GM19455 (cell line): Measurements from ENCODE around the gene TCF7L1.
"Not testable (repeated sequence)": the region's sequence is repeated elsewhere in the genome, so short reads cannot be mapped to it uniquely, and the experiment has no call there.

Source experiments
- ATAC-seq: cut with Tn5 transposase; IDR thresholded peaks from one replicate; pipeline ENCODE4 v1.9.1; 2021; ENCODE audit not compliant: unreplicated experiment

Gene TCF7L1, protein sequence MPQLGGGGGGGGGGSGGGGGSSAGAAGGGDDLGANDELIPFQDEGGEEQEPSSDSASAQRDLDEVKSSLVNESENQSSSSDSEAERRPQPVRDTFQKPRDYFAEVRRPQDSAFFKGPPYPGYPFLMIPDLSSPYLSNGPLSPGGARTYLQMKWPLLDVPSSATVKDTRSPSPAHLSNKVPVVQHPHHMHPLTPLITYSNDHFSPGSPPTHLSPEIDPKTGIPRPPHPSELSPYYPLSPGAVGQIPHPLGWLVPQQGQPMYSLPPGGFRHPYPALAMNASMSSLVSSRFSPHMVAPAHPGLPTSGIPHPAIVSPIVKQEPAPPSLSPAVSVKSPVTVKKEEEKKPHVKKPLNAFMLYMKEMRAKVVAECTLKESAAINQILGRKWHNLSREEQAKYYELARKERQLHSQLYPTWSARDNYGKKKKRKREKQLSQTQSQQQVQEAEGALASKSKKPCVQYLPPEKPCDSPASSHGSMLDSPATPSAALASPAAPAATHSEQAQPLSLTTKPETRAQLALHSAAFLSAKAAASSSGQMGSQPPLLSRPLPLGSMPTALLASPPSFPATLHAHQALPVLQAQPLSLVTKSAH

DNA sequence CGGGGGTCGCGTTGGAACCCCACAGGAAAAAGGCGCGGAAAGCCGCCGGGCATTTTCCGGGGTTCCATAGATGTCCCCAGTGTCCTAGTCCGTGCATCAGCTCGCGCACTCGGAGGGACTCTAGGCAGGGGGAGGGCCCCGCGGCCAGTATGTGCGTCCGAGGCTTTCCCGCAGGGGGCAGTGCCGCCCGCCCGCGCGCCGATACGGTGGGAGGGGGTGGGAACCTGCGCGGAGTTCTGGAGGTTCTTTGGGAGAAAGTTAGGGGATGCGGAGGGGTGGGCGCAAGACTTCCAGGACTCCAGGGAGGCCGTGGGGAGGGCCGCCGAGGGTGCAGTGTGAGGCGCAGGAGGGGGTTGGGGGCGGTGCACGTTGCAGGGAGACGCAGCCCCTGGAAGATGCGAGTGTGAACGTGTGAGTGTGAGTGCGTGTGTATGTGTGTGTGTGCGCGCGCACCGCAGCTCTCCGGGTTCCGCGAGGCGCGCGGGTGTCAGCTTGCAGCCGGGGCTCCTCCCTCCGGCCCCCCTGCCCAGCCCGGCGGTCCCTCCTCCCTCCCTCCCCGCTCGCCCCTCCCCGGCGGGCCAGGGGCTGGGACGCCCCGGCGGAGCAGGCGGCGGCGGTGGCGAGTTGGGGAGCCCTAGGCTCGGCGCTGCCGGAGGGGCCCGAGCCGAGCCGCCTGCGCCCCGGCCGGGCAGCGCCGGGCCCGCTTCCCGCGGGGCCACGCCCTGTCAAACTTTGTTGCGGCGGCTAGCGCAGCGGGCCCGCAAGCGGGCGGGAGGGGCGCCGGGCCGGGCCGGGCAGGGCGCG lies at the start of gene TCF7L1:
TSS of gene TCF7L1 (plus strand) at position 559 of the 804 bp plus-strand sequence. CDS start 293 bp downstream, outside the sequence.
- ATAC-seq: no peak

DNA sequence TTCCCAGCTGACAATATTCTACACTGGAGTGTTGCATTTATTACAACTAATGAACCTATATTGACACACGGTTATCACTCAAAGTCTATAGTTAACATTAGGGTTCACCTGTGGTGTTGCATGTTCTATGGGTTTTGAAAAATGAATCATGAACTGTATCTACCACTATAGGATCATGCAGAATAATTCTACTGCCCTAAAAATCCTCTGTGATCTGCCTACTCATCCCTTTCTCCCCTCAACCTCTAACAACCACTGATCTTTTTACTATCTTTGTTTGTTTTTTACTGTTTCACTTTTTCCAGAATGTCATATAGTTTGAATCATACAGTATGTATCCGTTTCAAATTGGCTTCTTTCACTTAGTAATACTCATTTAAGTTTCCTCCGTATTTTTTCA lies 47.6 kb upstream of the TCF7L1 start:
- ATAC-seq: no peak

DNA sequence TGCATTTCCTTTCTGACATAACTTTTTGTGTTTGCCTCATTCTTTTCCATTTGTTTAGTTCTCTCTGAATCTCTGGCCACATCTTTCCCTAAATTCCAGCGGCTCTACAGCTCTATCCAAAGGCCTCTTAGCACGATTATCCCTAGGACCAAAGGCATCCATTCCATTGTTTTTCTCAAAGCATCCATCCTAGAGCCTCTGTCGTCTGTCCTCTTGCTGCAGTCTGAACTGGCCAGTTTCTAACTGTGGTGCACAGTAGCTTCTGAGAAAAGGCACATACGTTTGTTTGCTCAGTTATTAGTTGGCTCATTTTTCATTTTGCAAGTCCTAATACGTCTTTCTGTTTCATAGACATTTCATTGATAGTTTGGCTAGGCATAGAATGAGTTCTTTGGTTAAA lies 45.7 kb upstream of the TCF7L1 start:
- ATAC-seq: no peak

DNA sequence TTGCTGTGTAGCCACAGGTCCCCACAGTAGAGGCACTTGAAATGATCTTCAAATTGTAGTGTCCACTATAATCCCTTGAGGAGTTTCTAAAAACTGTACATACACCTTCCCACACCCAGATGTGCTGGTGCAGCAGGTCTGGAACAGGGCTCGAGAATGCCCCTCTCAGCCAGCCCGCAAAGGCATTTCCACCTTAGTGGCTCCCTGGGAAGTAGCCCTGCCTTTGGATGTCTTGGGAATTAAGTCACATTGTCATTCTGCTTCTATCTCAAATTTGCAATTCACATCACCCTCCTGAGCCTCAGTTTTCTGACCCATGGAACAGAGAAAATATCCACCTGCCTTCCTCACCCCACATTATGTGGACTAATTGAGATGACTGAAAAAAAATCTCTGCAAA lies 44.3 kb upstream of the TCF7L1 start:
- ATAC-seq: no peak

DNA sequence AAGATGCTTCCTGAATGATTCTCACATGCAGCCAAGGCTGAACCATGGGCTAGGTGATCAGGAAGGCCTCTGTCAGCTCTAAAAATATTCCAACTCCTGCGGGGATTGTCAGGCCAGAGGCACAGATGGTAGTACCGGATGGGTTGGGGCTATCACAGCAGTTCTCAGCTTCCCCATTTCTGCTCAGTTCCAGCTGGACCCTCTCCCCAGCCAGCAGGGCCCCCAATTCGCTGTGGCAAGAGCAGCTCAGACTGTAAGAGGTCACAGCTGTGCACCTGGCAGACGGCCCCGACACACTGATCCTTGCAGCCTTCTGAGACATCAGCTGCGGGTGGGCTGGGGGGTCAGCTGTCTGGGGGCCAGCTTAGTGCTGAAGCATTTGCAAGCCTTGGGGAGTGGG lies 43.6 kb upstream of the TCF7L1 start:
- no peak for ATAC-seq

DNA sequence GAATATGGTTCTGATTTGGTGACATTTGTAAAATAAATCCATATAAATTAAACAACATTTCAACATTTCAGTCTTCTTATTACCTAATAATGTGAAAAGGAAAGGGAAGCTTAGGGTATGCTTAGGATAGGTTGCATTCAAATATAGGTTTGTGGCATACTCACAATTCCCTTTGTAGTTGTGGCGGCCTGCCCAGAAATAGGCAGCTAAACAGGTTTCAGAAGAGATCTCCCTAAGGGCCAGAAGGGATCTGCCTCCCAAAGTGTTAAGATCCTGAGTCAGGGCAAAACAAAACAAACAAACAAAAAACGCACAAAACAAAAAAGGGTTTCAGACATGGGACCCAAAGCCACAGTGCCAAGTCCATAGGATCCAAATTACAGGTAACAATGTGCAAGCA lies 41.4 kb upstream of the TCF7L1 start:
- no peak for ATAC-seq

DNA sequence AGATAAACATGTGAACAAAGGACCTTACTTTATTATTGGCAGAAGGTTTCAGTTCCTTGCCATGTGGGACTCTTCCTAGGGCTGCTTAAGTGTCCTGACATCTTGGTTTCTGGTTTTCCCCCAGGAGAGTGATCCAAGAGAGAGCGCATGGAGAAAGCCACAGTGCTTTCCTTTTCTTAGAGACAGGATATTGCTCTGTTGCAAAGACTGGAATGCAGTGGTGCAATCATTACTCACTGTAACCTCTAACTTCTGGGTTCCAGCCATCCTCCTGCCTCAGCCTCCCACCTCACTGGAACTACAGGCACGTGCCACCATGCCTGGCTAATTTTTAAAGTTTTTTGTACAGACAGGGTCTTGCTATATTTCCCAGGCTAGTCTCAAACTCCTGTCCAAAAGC lies 38.1 kb upstream of the TCF7L1 start:
- ATAC-seq: no peak

DNA sequence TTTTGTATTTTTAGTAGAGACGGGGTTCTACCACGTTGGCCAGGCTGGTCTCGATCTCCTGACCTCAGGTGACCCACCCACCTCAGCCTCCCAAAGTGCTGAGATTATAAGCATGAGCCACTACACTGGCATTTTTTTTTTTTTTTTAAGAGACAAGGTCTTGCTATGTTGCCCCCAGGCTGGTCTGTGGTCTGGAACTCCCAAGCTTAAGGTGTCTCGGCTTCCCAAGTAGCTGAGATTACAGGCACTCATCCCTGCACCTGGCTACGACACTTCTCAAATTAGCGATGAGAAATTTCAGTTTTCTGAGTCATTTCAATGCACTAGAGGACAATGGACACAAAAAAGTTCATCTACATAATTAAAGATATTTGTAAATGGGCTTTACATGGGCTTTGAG lies 36.6 kb upstream of the TCF7L1 start:
- ATAC-seq: no peak

DNA sequence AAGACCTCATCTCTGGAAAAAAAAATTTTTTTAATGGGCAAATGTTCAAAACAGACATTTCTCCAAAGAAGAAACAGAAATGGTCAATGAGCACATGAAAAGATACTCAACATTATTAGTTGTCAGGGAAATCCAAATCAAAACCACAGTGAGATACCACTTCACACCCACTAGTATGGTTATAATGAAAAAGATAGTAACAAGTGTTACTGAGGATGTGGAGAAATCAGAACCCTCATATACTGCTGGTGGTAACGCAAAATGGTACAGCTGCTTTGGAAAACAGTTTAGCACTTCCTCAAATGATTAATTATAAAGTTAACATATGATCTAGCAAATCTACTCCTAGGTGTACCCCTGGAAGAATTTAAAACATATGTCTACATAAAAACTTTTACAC lies 29.0 kb upstream of the TCF7L1 start:
- no peak for ATAC-seq

DNA sequence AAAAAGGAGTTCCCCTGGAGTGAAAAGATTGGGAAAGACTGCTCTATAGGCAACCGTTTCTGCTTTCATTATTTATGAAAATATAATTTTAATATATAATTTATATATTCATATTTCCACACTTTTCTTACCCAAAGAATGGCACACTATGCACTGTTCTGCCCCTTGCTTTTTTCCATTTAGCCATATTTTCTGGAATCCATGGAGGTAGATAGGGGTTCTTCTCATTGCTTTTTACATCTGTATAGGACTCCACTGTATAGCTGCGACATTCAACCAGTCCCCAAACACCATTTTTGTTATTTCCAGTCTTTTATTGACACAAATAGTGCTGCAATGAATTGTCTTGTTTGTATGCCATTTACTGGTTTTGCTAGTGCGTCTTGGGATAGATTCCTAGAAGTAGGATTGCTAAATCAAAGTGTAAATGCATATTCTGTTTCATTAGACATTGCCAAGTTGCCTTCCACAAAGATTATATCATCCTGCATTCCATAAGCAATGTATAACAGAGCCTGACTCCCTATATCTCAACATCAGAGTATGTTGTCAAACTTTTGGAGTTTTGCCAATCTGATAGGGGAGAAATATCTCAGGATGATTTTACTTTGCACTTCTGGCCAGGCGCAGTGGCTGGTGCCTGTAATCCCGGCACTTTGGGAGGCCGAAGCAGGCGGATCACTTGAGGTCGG lies 26.6 kb upstream of the TCF7L1 start:
- no peak for ATAC-seq

DNA sequence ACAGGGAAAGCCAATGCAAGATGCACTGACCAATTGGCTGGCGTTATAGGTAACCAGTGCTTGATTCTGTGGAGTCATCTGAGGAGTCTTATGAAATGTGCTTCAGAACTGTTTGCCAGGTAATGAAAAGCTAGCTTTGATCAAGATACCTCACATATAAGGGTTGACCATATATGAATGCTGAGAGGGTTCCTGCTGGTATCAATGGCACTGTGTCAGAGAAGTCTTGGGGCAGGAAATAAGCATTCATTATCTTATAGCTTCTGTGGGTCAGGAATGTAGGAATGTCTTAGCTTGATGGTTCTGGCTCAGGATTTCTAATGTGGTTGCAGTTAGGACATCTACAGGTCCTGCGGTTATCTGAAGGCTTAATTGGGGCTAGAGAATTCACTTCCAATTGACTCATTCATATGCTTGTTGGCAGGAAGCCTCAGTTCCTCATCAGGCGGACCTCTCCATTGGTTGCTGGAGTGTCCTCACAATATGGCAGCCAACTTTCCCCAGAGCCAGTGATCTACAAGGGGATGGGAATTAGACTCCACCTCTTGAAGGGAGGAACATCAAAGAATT lies 22.1 kb upstream of the TCF7L1 start:
- ATAC-seq: no peak

DNA sequence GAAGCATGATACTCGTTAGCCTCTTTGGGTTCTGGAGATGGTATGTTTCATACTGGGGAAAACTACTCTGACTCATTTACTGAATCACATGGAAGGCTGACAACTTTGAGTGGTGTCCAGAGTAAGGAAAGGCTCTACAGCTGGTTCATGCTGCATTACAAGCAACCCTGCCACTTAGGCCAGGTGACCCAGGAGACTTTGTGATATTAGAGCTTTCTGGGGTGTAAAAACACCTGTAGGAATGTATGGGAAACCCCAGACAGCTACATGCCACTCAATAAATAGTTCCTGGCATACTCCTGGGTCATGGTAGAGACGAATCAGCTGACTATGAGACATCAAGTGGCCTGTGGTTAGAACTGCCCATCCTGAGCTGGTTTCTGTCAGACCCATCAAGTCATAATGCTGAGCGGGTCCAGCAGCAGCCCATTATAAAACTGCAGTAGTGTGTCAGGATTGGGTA lies 21.3 kb upstream of the TCF7L1 start:
- no peak for ATAC-seq

DNA sequence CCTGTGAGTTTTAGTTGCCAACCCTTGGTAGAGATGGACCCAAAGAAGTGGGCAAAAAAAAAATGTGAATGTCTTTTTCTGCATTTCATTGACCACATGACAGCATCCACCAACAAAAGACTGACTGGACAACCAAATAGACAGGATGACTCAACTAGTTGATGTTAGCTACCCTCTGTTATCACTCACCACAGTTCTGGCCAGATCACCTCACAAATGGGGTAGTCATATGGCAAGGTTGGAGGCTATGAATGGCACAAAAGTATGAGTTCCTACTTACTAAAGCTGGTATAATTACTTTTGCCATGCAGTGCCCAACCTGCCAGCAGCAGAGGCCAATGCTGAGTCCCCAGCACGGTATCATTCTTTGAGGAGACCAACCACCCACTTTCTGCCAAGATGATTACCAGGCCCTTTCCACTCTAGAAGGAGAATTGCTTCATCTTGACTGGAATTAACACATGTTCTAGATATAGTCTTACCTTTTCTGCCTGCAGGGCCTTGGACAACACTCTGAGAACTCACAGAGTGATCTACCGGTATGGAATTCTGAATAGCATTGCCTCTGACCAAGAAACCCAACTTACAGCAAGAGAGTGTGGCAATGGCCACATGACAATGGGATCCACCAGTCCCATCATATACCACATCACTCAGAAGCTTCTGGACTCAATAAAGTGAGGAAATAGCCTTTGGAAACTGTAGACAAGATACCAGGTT lies 20.1 kb upstream of the TCF7L1 start:
- no peak for ATAC-seq

DNA sequence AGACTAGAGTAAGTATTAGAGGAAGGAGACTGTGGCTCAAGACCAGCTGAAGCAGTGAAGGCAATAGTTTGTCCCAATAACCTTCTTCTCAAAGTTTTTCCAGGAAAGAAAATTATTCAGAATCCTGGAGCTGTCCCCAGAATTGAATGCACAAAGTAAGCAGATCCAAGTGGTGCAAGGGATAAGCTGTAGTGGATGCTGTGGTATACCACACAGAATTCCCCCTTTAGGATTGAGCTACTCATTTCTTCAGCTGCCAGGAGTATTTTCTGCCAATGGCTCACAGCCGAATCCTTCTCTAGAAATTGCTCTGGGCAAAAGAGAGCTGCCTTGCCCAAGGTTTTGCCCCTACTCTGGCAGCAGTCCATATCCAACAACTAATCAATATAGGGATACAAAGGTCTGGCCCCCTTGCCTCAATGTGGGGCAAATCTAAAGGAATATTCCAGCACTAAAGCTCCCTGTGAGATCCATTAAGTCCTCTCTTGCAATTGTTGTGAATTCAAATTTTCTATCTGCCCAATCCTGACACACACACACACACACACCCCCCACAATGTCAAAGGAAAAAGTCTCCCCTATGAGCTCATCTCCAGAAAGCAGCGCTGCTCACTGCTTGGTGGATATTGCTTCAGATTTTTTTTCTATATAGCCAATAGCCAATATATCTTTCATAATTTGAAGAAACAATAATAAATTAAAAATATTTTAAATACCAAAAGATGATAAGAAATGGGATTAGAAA lies 18.4 kb upstream of the TCF7L1 start:
- no peak for ATAC-seq

DNA sequence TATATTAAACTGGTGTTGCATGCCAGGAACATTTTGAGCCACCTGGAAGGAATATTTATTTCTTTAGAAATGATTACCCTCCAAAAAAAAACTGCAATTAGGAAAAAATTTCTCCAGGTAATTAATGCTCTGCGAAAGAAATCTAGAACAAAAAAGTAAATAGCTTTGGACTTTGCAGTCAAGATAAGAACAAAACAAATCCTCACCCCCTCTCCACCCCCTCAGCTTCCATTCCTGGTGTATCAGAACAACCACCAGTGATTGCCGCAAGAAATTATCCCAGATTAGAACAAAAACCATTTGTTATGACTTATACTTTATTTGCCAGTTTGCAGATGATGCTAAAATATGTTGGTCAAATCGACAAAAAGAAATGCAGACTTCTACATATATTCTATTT lies 17.0 kb upstream of the TCF7L1 start:
- no peak for ATAC-seq

DNA sequence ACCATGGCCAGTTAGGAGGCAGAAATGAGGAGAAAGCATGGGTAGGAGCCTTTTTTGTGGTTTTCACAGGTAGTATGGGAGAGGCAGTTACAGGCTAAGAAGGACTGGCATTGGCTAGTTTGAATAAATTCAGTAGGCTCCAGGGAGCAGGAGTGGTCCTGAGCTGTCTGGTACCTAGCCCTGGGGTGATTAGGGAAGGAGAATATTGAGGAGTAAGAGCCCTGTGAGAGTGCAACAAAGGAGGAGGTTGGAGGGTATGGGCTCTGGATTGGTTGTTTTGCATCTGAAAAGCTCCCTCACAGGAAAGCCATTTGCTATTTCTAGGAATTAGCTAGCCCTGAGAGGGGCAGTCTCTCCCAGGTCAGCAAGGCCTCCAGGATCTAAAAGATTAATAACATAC lies 13.3 kb upstream of the TCF7L1 start:
- no peak for ATAC-seq

DNA sequence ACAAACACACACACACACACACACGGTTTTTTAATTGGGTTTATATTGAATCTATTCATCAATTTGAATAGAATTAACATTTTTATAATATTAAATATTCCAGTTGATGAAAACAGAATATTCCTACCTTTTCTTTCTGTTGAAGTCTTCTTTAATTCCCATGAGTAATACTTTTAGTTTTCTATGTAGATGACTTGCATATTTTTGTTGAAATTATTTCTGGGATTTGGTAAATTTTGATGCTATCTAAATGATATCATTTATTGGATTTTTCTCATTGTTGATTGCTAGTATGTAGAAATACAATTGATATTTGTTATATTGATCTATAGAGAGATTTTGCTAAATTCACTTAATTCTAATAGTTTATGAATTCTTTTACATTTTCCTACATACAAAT lies 12.8 kb upstream of the TCF7L1 start:
- no peak for ATAC-seq

DNA sequence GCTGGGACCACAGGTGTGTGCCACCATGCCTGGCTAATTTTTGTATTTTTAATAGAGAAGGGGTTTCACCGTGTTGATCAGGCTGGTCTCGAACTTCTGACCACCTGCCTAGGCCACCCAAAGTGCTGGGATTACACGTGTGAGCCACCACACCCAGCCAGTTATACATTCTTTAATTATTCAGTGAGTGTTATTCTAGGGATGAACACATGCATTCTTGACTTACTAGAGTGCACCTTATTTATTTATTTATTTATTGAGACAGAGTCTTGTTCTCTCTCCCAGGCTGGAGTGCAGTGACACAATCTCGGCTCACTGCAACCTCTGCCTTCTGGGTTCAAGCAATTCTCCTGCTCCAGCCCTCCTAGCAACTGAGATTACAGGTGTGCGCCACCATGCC lies 6.7 kb upstream of the TCF7L1 start:
- not testable (repeated sequence) for ATAC-seq

DNA sequence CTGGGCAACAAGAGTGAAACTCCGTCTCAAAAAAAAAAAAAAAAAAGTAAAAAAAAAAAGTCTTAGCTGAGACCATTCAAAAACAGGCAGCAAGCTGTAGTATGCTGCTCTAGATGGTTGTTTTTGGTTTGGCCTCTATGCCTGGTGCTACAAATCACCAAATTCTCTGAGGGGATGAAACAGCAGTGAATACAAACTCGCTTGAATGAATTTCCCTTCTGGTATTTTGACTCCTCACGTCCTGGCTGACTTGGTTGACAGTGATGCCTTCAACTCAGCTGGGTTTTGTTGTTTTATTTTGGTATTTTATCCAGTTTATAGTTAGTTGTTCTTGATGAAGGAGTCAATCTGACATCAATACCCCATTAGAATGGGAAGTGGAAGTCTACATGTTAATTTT lies 3.3 kb upstream of the TCF7L1 start:
- no peak for ATAC-seq

DNA sequence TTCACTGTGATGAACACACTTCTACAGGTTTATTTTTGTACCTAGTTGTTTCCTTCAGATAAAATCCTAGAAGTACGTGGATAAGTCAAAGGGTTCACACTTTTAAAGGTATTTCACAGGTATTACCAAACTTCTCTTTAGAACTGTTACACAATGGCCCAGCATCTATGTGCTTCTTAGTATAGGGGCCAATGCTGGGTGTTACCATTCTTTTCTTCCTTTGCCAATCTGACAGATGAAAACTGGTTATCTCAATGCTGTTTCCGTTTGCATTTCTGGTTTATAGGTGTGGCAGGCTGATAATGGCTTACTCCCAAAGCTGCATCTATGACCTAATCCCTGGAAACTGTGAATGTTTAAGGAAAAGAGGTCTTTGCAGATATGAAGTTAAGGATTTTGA lies 2.8 kb upstream of the TCF7L1 start:
- no peak for ATAC-seq
